Amniotic epithelial cell (primary cell): ENCODE measurements around the gene IMPG2.

ENCODE experiments used
- DNase-seq: peaks from one replicate; pipeline ENCODE4 v3.0.0-alpha.2; 2010; ENCODE audit warnings: low read depth

Gene IMPG2

DNA sequence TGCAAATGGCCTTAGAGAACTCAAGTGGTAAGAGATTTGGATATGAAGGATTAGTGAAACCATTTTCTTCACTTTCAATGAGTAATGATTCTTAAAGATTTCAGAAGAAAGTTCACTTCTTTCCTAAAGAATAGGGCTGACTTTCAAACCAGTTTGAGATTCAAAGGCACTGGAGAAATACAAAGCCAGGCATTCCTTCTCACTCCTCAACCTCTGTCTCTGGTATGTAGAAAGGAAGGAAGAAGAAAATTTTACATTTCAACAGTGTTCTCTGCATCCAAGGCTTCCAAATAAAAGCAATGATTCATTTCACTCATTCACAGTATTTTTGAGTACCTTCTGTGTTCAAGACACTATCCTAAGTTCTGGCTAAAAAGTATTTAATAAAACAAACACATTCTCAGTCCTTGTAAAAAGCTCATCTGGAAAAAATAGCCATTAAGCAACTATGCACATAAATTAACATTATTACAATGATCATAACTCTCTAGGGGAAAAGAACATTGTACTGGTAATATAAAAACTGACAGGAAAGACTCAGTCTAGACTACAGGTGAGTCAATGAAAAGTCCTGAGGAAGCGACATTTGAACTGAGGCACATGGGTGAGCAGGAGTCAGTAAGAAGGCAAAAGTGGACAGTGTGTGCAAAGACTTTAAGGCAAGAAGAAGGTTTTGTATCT, 79.5 kb downstream of the IMPG2 start:
- no peak for DNase-seq

DNA sequence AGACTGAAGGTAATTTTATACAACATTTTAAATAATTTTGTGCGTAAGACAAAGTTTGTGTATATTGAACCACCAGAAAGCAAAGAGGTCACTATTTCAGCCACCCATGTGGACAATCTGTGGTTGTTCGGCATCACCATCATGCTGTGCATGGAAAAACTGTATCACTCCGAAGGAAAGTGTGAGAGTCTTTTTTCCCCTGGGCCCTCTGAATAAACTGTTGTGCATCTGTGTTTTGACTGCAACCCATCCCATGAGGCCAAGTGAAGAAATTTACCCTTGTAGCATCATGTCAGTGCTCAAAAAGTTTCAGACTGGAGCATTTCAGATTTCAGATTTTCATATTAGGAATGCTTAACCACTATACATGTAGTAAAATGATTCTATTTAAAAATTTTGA, 85.3 kb downstream of the IMPG2 start:
- no peak for DNase-seq

GRCh38 chr3:101230618-101231017, 89.8 kb downstream of the IMPG2 start:
- no peak for DNase-seq

DNA sequence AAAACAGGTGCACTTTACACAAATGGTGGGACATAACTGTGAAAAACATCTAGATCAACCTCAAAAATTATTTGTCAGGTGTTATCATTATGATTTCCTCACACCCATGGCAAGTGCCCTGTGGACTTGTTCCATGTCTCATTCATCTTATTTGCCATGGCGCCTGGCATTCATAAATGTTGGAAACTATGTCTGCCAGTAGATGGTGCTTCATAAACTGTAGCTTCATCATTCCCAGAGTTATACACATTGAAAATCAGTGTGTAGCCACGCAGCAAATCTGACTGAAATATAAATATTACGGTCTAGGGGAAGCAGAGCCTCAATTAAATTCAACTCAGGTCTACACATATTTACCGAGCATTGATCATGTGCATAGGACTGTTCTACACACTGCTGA, 90.7 kb downstream of the IMPG2 start:
- peak; percentile 19 for DNase-seq

- no peak for DNase-seq
These were observed 91.9 kb downstream of the IMPG2 start for GRCh38 chr3:101228441-101228840.

GRCh38 chr3:101224739-101225138, 95.6 kb downstream of the IMPG2 start:
- DNase-seq: no peak

GRCh38 chr3:101223016-101223415, 97.4 kb downstream of the IMPG2 start:
- DNase-seq: no peak

- DNase-seq: no peak
These were observed 100.4 kb downstream of the IMPG2 start for GRCh38 chr3:101219842-101220560.

- no peak for DNase-seq
These were observed 102.7 kb downstream of the IMPG2 start for GRCh38 chr3:101217472-101218245.

DNA sequence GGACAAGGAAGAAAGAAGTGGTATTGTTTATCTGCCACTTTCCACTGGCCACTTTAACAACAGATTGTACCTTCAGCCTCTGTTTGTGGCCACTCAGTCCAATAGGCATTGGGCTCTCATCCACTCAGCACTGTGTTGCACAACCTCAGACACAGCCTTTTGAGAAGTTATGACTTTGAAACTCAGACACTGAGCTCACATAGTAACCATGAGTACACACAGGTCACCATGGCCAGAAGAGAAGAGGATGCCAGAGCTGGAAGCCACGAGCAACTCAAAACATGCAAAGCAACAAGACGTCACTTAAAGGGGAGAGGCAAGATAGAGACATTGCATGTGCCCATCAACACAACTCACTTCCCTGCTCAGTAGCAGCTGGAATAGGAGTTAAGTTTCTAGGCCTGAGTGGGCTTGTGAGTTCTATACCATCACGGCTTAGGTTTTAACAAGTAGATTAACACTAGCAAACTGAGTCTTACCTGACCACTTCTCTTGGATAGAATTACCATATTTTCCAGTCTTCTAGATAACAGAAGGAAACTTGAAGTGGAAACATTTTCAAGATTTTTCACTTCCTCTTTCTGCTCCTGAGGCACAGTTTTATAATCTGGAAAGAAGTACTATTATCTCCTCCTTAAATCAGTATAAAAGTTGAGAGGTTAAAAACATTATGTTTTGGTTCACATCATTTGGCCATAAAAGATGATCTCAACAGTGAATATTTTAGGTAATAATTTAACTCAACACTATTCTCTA, 103.5 kb downstream of the IMPG2 start:
- peak; percentile 52 for DNase-seq

DNA sequence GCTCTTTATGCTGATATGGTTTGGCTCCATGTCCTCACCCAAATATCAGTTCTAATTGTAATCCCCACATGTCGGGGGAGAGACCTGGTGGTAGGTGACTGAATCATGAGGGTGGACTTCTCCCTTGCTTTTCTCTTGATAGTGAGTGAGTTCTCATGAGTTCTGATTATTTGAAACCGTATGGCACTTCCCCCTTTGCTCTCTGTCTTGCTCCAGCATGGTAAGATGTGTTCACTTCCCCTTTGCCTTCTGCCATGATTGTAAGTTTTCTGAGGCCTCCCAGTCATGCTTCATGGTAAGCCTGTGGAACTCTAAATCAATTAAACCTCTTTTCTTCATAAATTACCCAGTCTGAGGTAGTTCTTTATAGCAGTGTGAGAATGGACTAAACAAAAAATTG, 107.6 kb downstream of the IMPG2 start:
- no peak for DNase-seq

DNA sequence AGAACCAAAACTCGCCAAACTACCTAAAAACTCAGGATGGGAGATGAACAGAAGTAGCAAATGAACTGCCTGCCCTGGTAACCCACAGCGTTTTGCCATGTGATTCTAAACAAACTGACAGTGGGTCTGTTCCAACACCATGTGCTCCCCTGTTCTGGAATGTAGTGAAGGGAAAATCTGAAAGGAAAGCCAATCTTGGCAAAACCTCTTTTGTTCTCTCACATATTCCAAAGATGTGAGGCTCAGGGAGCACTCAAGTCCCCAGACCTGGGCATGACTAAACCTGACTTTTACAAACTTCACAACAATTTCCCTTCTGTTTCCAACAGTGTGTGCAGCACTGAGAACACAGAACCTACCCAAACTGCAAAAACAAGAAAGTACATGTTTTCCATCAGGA, 116.1 kb downstream of the IMPG2 start:
- no peak for DNase-seq

DNA sequence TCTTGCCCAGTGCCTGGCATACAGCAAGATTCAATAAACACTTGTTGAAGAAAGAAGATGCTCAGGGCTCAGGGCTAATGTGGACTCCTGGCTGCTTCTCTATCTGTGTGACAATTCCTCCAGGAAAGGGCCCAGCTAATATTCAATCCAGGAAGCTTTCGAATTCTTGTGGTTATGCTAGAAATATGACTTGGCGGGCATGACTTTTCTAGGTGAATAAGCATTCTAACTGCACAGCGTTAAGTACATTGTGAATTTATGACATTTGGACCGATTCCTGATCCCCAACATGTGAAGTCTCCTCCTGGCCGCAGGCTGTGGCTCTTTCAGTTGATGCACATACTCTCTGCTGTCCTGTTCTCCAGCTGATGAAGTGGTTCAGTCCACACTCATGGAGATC, 117.0 kb downstream of the IMPG2 start:
- DNase-seq: peak; percentile 41

- no peak for DNase-seq
These were observed 117.7 kb downstream of the IMPG2 start for GRCh38 chr3:101202640-101203039.

DNA sequence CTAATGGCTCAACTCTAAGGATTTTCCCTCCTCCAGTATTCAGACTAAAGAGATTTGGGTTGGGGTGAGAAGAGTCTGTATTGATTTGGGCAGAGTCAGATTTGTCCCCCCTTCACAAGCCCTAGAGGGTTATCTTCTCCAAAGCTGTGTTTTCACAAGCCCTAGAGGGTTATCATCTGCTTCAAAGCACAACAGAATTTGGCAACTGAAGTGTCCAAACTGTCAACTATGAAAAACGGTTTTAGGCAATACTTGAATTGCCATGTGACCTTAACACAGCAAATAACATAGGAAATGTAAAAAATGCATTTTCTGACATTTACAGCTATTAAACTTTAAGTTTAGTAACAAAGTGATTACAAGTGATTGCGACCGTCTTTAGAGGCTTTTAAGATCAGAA, 119.9 kb downstream of the IMPG2 start:
- DNase-seq: peak; percentile 50

DNA sequence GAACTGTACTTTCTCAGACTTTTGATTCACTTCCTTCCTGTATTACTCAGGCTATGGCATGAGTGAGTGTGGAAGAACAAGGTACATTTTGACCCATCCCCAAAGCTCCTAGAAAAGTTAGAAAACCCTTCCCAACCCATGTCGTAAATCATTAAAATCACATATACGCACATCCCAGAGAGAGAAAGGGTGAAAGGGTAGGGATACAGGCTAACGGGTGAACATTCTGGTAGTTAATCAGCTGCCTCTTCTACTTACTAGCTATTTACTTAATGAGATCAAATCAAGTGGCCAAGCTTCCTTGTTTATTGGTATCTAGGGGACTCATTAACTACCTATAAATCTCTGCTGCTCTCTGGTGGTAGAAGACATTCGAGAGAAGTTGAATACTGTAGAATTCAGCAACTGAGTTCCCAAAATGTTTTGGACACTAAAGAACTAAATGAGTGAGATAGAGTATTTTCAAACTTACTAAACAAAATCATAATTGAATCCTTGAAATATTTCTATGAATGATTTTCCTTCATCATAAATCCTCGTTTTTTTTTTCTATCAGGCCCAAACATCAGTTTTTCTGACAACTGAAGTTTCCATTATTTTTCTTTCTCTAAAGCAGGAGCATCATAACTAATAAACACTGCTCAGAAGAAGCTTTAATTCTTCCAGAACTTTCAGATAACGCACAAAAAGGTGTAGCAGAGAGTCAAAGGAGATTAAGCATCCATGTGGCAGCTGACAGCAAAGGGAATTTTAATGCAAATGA, 124.2 kb downstream of the IMPG2 start:
- peak; percentile 65 for DNase-seq

- no peak for DNase-seq
These were observed 126.0 kb downstream of the IMPG2 start for GRCh38 chr3:101194392-101194791.

GRCh38 chr3:101193957-101194356, 126.4 kb downstream of the IMPG2 start:
- DNase-seq: peak; percentile 51

- DNase-seq: peak; percentile 62
These were observed 130.6 kb downstream of the IMPG2 start for GRCh38 chr3:101189796-101190195.

DNA sequence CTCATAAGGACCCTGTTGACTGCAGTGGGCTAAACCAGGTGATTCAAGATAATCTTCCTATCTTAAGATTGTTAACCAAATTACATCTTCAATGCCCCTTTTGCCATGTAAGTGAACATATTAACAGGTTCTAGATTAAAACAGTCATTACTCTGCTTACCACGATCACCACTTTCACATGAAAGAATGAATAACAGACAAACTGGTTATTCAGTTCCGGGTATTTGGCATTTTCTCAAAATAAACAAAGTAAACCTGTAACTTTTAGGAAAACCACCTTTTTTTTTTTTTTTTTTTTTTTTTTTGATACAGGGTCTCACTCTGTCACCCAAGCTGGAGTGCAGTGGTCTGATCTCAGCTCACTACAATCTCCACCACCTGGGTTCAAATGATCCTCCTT, 131.2 kb downstream of the IMPG2 start:
- DNase-seq: no peak

- DNase-seq: no peak
These were observed 135.0 kb downstream of the IMPG2 start for GRCh38 chr3:101185341-101185740.

- DNase-seq: peak; percentile 22
These were observed 136.3 kb downstream of the IMPG2 start for GRCh38 chr3:101184111-101184510.
